H9 (cell line): ENCODE measurements around the gene FXYD6. TPM values are rescaled to one million over a fixed set of nuclear protein-coding genes. Genes with fewer than 3 reads are reported as not detected.

Source experiments
- DNase-seq: peaks from one replicate; pipeline ENCODE4 v3.0.0-alpha.2; 2017
- H2AFZ ChIP-seq: one replicate; pipeline ENCODE4 v1.6.1; 2013; ENCODE audit warnings: mild to moderate bottlenecking, low read length, control low read depth, moderate library complexity
- H2AK5ac ChIP-seq: 2 replicates; pipeline ENCODE4 v1.6.1; 2013; ENCODE audit warnings: low read length, control low read depth, mixed read lengths; ENCODE audit not compliant: insufficient read length
- H2BK120ac ChIP-seq: one replicate; pipeline ENCODE4 v1.6.1; 2013; ENCODE audit warnings: low read depth, mild to moderate bottlenecking, low read length, control low read depth, inconsistent platforms; ENCODE audit not compliant: poor library complexity, severe bottlenecking
- H2BK12ac ChIP-seq: 2 replicates; pipeline ENCODE4 v1.6.1; 2013; ENCODE audit warnings: low read length, control low read depth, mixed read lengths, low read depth; ENCODE audit not compliant: insufficient read length
- H2BK15ac ChIP-seq: 2 replicates; pipeline ENCODE4 v1.6.1; 2013; ENCODE audit warnings: low read depth, low read length, control low read depth
- H2BK20ac ChIP-seq: one replicate; pipeline ENCODE4 v1.6.1; 2013; ENCODE audit warnings: low read depth, mild to moderate bottlenecking, low read length, control low read depth, inconsistent platforms; ENCODE audit not compliant: poor library complexity, severe bottlenecking
- H2BK5ac ChIP-seq: 2 replicates; pipeline ENCODE4 v1.6.1; 2013; ENCODE audit warnings: low read length, control low read depth, mixed read lengths; ENCODE audit not compliant: insufficient read length
- H3K14ac ChIP-seq: 2 replicates; pipeline ENCODE4 v1.6.1; 2013; ENCODE audit warnings: low read length, control low read depth; ENCODE audit not compliant: insufficient read depth
- H3K18ac ChIP-seq: 2 replicates; pipeline ENCODE4 v1.6.1; 2013; ENCODE audit warnings: low read depth, mild to moderate bottlenecking, mixed read lengths, low read length, control low read depth; ENCODE audit not compliant: insufficient read length
- H3K23ac ChIP-seq: 2 replicates; pipeline ENCODE4 v1.6.1; 2013; ENCODE audit warnings: low read length, control low read depth, mixed read lengths, low read depth; ENCODE audit not compliant: insufficient read length
- H3K23me2 ChIP-seq: 2 replicates; pipeline ENCODE4 v1.6.1; 2013; ENCODE audit warnings: low read depth, mild to moderate bottlenecking, mixed read lengths, low read length, control low read depth; ENCODE audit not compliant: insufficient read length, poor library complexity, severe bottlenecking
- H3K27ac ChIP-seq: 2 replicates; pipeline ENCODE4 v1.5.1; 2013; ENCODE audit warnings: low read length, control low read depth, mixed read lengths, low read depth; ENCODE audit not compliant: insufficient read length
- H3K27me3 ChIP-seq: 2 replicates; pipeline ENCODE4 v1.6.1; 2013; ENCODE audit warnings: low read length, control low read depth, inconsistent platforms; ENCODE audit not compliant: insufficient read depth
- H3K4ac ChIP-seq: 2 replicates; pipeline ENCODE4 v1.6.1; 2013; ENCODE audit warnings: low read depth, mild to moderate bottlenecking, control low read depth, inconsistent platforms, low read length, moderate library complexity
- H3K4me1 ChIP-seq: 2 replicates; pipeline ENCODE4 v1.6.1; 2013; ENCODE audit warnings: low read length, control low read depth, inconsistent platforms; ENCODE audit not compliant: insufficient read depth
- H3K4me2 ChIP-seq: 2 replicates; pipeline ENCODE4 v1.6.1; 2013; ENCODE audit warnings: low read length, control low read depth, mixed read lengths; ENCODE audit not compliant: insufficient read length, insufficient read depth
- H3K56ac ChIP-seq: 2 replicates; pipeline ENCODE4 v1.6.1; 2013; ENCODE audit warnings: low read depth, mild to moderate bottlenecking, mixed read lengths, low read length, control low read depth; ENCODE audit not compliant: insufficient read length
- H3K79me1 ChIP-seq: 2 replicates; pipeline ENCODE4 v1.6.1; 2013; ENCODE audit warnings: low read depth, mild to moderate bottlenecking, moderate library complexity, low read length, control low read depth, inconsistent platforms; ENCODE audit not compliant: insufficient read depth, poor library complexity, severe bottlenecking
- H3K79me2 ChIP-seq: 2 replicates; pipeline ENCODE4 v1.6.1; 2013; ENCODE audit warnings: low read length, control low read depth, inconsistent platforms; ENCODE audit not compliant: insufficient read depth
- H3K9ac ChIP-seq: 2 replicates; pipeline ENCODE4 v1.6.1; 2013; ENCODE audit warnings: low read length, control low read depth, mixed read lengths; ENCODE audit not compliant: insufficient read length; ENCODE audit errors: extremely low read depth
- H3K9me3 ChIP-seq: one replicate; pipeline ENCODE4 v1.6.1; 2013; ENCODE audit warnings: low read depth, low read length, inconsistent platforms; ENCODE audit not compliant: control insufficient read depth
- H3T11ph ChIP-seq: one replicate; pipeline ENCODE4 v1.6.1; 2013; ENCODE audit warnings: mild to moderate bottlenecking, low read length, control low read depth, inconsistent platforms
- H4K20me1 ChIP-seq: one replicate; pipeline ENCODE4 v1.6.1; 2013; ENCODE audit not compliant: control insufficient read depth, insufficient read length, insufficient read depth
- H4K5ac ChIP-seq: 2 replicates; pipeline ENCODE4 v1.6.1; 2013; ENCODE audit warnings: low read depth, mild to moderate bottlenecking, mixed read lengths, low read length, control low read depth; ENCODE audit not compliant: insufficient read length
- H4K8ac ChIP-seq: replicated peaks from 2 replicates; pipeline ENCODE4 v1.6.1; 2013; ENCODE audit warnings: low read length, control low read depth, mixed read lengths, low read depth; ENCODE audit not compliant: insufficient read length
- H4K91ac ChIP-seq: 2 replicates; pipeline ENCODE4 v1.6.1; 2013; ENCODE audit warnings: low read depth, mild to moderate bottlenecking, moderate library complexity, mixed read lengths, low read length, control low read depth; ENCODE audit not compliant: insufficient read length
- H3K27ac Mint-ChIP-seq, 3 experiments: 2 replicates in 2 of 3; 3 replicates in 1 of 3; pipeline ENCODE4 v1.8.0; 2020 to 2021; ENCODE audit warnings: mixed read lengths in 3 of 3, mild to moderate bottlenecking in 1 of 3, moderate library complexity in 1 of 3
- H3K27me3 Mint-ChIP-seq: 2 replicates; pipeline ENCODE4 v1.8.0; 2021; ENCODE audit warnings: low read depth, mild to moderate bottlenecking, moderate library complexity, mixed read lengths
- H3K36me3 Mint-ChIP-seq, 3 experiments: 2 replicates in 2 of 3; 3 replicates in 1 of 3; pipeline ENCODE4 v1.8.0; 2020 to 2021; ENCODE audit warnings: low read depth in 3 of 3, mixed read lengths in 3 of 3; ENCODE audit not compliant: insufficient read depth in 1 of 3
- H3K4me1 Mint-ChIP-seq, 2 experiments: 2 replicates each; pipeline ENCODE4 v1.8.0; 2020; ENCODE audit warnings: mixed read lengths in 2 of 2
- H3K4me3 Mint-ChIP-seq, 2 experiments: 2 replicates in 1 of 2; 3 replicates in 1 of 2; pipeline ENCODE4 v1.8.0; 2020 to 2021; ENCODE audit warnings: mild to moderate bottlenecking in 2 of 2, mixed read lengths in 2 of 2, moderate library complexity in 1 of 2
- H3K9me3 Mint-ChIP-seq, 2 experiments: 2 replicates in 1 of 2; 3 replicates in 1 of 2; pipeline ENCODE4 v1.8.0; 2020; ENCODE audit warnings: mild to moderate bottlenecking in 2 of 2, mixed read lengths in 2 of 2, moderate library complexity in 1 of 2
- WGBS: extraction: QIAGEN DNeasy Blood & Tissue Kit; methylation state at CpG from one replicate; pipeline ENCODE4 v1.1.7; 2013; ENCODE audit warnings: missing lambda C conversion rate, low lambda C conversion rate, mixed read lengths; ENCODE audit not compliant: insufficient read length; ENCODE audit errors: extremely low coverage; 5-methylcytosine and 5-hydroxymethylcytosine counted together
- total RNA-seq: library from RNA; stranded (reverse); gene quantifications from 2 replicates; pipeline ENCODE4 v1.2.1, GENCODE V29; 2021
- TF ChIP-seq, protein P1 (sequence below): fragments of 200-600 bp; sonication (generic); conservative IDR thresholded peaks from 3 replicates; pipeline ENCODE4 v1.8.0; 2021; ENCODE audit warnings: antibody characterized with exemption, mild to moderate bottlenecking

FXYD6 gene
- total RNA-seq, 1 experiment from 2014 or later = 18.3 TPM

DNA sequence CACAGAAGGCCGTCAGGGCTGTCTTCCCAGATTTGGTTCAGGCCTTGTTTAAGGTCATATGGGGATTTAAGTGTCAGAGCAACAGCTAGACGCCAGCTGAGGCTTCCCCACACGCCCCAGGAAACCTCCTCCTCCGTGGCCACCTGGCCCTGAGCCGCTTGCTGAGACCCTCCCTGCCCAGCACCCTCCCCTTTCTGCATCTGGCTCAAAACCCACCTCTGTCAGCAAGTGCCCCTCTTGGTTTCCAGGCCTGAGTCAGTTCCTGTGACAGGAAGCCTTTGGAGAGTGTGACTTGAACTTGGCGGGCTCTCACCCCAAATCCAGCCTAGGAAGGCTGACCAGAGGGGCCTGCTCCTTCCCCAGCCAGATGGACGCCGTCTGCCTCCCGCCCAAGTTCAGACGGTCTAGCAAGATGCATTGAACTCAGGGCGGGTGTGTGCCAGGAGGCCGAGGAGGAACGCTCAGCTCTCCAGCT, 52.5 kb downstream of the FXYD6 start:
- Histone ChIP-seq H4K20me1 (no peaks in the 10 kb centered on the region), H3K4me1 (no peaks in the 10 kb centered on the region; the same call in 1 of the 2 replicates), H3K56ac (no peak overlapping the region), H3K79me1 (no peaks in the 10 kb centered on the region), H3K4me2 (no peak overlapping the region), H3K79me2 (no peaks in the 10 kb centered on the region), H2BK120ac (no peak overlapping the region), H3T11ph (no peak overlapping the region), H4K5ac (no peak overlapping the region), H3K14ac (no peak overlapping the region; the same call in 1 of the 2 replicates), H2BK20ac (no peak overlapping the region), H2BK5ac (no peak overlapping the region), H3K18ac (no peak overlapping the region), H2BK12ac (no peak overlapping the region), H2AK5ac (no peak overlapping the region), H3K4ac (no peak overlapping the region), H2AFZ (no peak overlapping the region), H3K9ac (no peak overlapping the region), H3K27ac (no peak overlapping the region), H3K9me3 (no peaks in the 10 kb centered on the region), H4K8ac (no peak overlapping the region), H3K23ac (no peak overlapping the region), H4K91ac (no peak overlapping the region), H2BK15ac (no peak overlapping the region), H3K23me2 (no peaks in the 10 kb centered on the region), H3K27me3 (no peaks in the 10 kb centered on the region)
- TF ChIP-seq, protein P1, sequence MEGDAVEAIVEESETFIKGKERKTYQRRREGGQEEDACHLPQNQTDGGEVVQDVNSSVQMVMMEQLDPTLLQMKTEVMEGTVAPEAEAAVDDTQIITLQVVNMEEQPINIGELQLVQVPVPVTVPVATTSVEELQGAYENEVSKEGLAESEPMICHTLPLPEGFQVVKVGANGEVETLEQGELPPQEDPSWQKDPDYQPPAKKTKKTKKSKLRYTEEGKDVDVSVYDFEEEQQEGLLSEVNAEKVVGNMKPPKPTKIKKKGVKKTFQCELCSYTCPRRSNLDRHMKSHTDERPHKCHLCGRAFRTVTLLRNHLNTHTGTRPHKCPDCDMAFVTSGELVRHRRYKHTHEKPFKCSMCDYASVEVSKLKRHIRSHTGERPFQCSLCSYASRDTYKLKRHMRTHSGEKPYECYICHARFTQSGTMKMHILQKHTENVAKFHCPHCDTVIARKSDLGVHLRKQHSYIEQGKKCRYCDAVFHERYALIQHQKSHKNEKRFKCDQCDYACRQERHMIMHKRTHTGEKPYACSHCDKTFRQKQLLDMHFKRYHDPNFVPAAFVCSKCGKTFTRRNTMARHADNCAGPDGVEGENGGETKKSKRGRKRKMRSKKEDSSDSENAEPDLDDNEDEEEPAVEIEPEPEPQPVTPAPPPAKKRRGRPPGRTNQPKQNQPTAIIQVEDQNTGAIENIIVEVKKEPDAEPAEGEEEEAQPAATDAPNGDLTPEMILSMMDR = no peak
- Mint-ChIP-seq H3K27ac (peak overlapping the region in 2 of 3 experiments; percentile 55 to 60; a peak in 1 of 7 replicates), H3K9me3 (no peaks in the 10 kb centered on the region; a peak in 1 of 5 replicates), H3K36me3 (no peaks in the 10 kb centered on the region), H3K4me1 (peaks cover 38 to 51% of the 10 kb centered on the region in 2 experiments), H3K4me3 (no peak overlapping the region; a peak in 1 of 5 replicates), H3K27me3 (peaks cover 9% of the 10 kb centered on the region)
- WGBS = no CpG with 5 or more reads among the region's 13 CpGs
- DNase-seq = peak; percentile 37
